DOHH2 (cell line): ENCODE results near the gene PIGT.

Experiments
- EZH2phosphoT487 ChIP-seq: fragments of 200-600 bp; sonication (generic); IDR thresholded peaks from 2 replicates; pipeline ENCODE4 v1.6.1; 2017; ENCODE audit warnings: borderline replicate concordance, mild to moderate bottlenecking, antibody characterized with exemption, low read length, moderate library complexity, mixed read lengths
- TF ChIP-seq, protein P1 (sequence below): fragments of 200-600 bp; sonication (generic); IDR thresholded peaks from one replicate; pipeline ENCODE4 v1.5.1; 2014; ENCODE audit warnings: antibody characterized with exemption, mild to moderate bottlenecking, low read depth, low read length; ENCODE audit not compliant: poor library complexity, severe bottlenecking

GRCh38 chr20:45412653-45413052 is 3.3 kb upstream of the PIGT start:
- TF ChIP-seq EZH2phosphoT487, result no peak
- TF ChIP-seq, protein P1, sequence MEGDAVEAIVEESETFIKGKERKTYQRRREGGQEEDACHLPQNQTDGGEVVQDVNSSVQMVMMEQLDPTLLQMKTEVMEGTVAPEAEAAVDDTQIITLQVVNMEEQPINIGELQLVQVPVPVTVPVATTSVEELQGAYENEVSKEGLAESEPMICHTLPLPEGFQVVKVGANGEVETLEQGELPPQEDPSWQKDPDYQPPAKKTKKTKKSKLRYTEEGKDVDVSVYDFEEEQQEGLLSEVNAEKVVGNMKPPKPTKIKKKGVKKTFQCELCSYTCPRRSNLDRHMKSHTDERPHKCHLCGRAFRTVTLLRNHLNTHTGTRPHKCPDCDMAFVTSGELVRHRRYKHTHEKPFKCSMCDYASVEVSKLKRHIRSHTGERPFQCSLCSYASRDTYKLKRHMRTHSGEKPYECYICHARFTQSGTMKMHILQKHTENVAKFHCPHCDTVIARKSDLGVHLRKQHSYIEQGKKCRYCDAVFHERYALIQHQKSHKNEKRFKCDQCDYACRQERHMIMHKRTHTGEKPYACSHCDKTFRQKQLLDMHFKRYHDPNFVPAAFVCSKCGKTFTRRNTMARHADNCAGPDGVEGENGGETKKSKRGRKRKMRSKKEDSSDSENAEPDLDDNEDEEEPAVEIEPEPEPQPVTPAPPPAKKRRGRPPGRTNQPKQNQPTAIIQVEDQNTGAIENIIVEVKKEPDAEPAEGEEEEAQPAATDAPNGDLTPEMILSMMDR, result no peak
